ENCODE measurements around the gene IQSEC2.

The IQSEC2 gene

DNA sequence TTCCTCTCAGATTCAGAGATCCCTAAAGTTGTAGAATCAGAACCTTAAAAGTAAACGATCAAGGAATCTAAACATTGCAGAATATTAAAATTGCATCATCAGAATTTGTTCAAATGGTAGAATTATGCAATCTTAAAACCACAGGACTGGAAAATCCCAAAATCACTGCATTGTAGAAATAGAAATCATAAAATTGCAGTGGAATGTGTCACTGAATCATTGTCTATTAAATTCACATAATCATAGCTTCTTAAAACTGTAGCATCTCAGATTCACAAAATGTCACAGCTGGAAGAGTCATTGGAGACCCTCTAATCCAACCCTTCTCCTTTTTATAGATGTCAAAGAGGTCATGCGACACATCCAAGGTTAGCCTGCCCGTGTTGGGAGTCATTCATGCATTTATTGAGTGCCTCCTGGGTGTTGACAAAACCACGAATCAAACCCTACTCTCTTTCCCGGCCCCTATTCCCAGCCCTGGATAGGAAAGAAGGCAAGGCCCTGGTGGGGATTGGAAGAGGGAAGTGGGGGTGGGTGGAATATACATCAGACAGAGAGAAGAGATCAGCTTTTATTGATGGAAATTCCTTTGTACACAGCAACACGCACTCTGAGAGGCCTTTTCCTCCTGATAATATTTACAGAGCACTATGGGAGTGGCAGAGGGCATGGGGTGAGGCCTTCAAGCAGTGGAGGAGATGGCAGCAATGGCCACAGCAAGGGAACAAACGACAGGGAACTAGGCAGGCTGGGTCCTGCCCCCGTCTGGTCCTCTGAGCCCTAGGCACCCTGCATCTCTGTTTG lies 15.4 kb downstream of the IQSEC2 start:
- Mint-ChIP-seq H3K4me1 (peaks cover 37% of the 10 kb centered on the region), H3K36me3 (ENCODE audit: low read depth) (no peaks in the 10 kb centered on the region), H3K4me3 (no peak overlapping the region), H3K9me3 (no peaks in the 10 kb centered on the region), H3K27ac (no peak overlapping the region), H3K27me3 (peaks cover 1% of the 10 kb centered on the region)
- ATAC-seq (no peak), DNase-seq (no peak)

DNA sequence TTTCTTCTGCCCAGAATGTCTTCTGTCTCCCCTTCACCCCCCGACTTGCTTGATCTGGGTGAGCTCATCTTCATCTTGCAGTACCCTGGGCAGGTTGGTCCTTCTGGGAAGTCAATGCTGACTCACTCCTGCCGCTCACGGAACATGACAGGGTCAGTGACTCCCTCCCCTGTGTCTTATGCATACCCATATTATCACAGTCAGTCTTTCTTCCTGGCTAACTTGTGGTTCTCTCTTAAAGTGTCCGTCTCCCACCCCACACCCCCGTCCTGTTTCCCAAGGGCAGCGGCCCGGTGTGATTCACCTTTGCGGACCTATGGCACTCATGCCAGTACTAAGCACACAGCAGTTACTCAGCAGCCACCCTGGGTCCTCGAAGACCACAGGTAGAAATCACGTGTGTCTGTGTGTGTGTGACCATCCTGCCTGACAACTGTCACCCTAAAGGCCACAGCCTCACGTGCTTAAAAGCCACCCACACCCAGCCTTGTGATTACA lies 17.7 kb downstream of the IQSEC2 start:
- ATAC-seq (peak; percentile 97), DNase-seq (peak; percentile 59)
- H3K27me3 Mint-ChIP-seq, result peaks cover 1% of the 10 kb centered on the region
- H3K36me3 Mint-ChIP-seq (ENCODE audit: low read depth), result no peaks in the 10 kb centered on the region
- H3K4me1 Mint-ChIP-seq, result peaks cover 37% of the 10 kb centered on the region
- peak overlapping the region; percentile 88 for H3K27ac Mint-ChIP-seq
- peak overlapping the region; percentile 30 for H3K4me3 Mint-ChIP-seq
- no peaks in the 10 kb centered on the region for H3K9me3 Mint-ChIP-seq

DNA sequence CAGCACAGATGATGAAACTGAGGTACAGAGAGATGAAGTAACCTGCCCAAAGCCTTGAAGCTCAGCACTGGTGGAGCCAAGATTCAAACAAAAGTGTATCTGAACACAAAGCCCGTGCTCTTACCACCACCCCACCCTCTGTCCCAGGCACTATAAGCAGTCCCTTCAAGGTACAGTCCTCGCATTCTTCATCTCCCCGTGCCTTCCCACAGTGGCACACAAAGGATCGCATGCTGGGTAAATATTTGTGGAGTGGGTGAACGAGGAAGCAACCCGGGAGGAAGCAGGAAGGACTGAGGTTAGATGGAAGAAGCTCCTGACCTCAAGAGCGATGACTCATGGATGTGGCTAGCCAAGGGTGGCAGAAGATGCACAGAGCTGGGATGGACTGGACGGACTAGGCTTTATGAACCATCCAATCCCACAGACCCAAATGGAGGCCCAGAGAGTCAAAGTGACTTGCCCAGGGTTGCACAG lies 18.4 kb downstream of the IQSEC2 start:
- Mint-ChIP-seq H3K4me3 (no peak overlapping the region), H3K36me3 (ENCODE audit: low read depth) (no peaks in the 10 kb centered on the region), H3K4me1 (peaks cover 37% of the 10 kb centered on the region), H3K27me3 (peaks cover 1% of the 10 kb centered on the region), H3K9me3 (no peaks in the 10 kb centered on the region), H3K27ac (peak overlapping the region; percentile 88)
- DNase-seq (peak; percentile 21), ATAC-seq (peak; percentile 29)

DNA sequence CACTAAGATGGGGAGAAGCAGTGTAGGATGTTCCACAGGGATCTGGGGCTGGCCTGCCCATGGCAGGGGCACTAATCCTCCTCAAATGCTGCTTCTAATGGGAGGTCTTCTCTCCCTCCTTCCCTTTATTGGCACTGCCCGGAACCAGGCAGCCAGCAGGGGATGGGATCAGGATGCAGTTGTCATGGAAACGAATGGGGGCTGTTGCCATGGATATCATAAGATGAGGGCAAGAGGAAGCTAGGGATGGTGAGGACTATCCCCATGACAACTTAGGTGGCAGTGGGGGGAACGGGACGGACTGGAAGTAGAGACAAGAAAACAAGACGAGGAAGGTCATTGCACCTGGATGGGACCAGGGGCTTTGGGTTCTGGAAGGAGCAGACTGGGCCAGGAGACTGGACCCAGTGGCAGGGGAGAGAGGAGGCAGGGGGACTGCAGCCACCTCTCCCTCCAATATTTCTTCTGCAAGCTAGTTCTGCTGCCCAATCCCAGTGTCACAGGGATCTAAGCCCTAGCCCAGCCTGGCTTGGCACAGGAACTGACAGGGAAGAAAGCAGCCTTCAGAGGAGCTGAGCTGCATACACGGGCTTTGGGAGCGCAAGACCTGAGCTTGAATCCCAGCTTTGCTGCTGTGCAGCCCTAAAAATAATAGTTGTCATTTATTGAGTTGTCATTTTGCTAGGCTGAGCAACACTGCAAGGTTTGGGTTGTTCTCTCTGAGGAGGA lies 19.0 kb downstream of the IQSEC2 start:
- Mint-ChIP-seq H3K4me3 (no peak overlapping the region), H3K36me3 (ENCODE audit: low read depth) (no peaks in the 10 kb centered on the region), H3K9me3 (no peaks in the 10 kb centered on the region), H3K27me3 (peaks cover 1% of the 10 kb centered on the region), H3K4me1 (peaks cover 37% of the 10 kb centered on the region), H3K27ac (peak overlapping the region; percentile 88)
- DNase-seq (no peak), ATAC-seq (no peak)

DNA sequence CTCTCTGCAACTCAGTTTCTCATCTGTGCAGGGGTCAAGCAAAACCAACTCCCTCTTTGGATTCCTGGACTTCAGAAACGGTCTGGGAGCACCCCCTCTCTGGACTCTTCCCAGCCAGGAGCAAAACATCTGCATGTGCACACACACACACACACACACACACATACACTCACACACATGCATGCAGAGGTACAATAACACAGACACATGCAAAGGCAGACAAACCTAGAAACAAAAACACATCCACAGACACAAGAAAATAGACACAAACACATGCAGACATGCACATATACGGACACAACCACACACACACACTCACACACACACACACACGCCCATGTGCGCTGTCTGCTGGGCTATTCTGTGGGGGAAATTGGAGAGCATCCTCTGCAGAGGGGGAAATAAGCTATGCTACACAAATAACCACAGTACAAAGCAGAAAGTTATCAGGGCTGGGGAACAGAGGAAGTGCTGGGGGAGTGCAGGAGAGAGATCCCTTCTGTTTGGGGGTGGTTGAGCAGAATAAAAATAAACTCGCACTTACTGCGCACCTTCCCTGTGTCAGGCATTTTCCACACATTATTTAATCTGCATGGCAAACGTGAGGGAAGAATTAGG lies 19.9 kb downstream of the IQSEC2 start:
- H3K36me3 Mint-ChIP-seq (ENCODE audit: low read depth), result no peaks in the 10 kb centered on the region
- no peaks in the 10 kb centered on the region for H3K9me3 Mint-ChIP-seq
- H3K27me3 Mint-ChIP-seq, result peaks cover 1% of the 10 kb centered on the region
- peaks cover 37% of the 10 kb centered on the region for H3K4me1 Mint-ChIP-seq
- no peak overlapping the region for H3K27ac Mint-ChIP-seq
- H3K4me3 Mint-ChIP-seq, result no peak overlapping the region
- no peak for ATAC-seq
- no peak for DNase-seq

DNA sequence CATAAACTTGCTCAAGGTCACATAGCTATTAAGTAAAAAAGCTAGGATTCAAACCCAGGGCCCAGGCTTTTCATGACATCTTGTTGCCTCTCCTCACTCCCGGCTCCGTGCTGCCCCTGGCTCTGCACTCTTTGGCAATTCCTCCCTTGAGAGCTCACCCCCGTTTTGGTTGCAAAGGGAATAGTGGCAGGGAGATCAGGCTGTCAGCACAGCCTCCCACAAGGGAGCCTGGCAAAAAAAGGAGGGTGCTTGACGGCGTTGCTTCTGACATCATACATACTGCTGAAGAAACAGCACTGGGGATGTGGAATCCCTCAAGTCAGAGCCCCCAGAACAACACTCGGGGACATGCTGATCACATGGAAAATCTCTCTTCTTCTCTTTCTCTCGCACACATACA lies 20.5 kb downstream of the IQSEC2 start:
- DNase-seq, result no peak
- Mint-ChIP-seq H3K4me1 (peaks cover 37% of the 10 kb centered on the region), H3K27me3 (peaks cover 1% of the 10 kb centered on the region), H3K27ac (no peak overlapping the region), H3K4me3 (no peak overlapping the region), H3K36me3 (ENCODE audit: low read depth) (no peaks in the 10 kb centered on the region), H3K9me3 (no peaks in the 10 kb centered on the region)
- ATAC-seq, result no peak

DNA sequence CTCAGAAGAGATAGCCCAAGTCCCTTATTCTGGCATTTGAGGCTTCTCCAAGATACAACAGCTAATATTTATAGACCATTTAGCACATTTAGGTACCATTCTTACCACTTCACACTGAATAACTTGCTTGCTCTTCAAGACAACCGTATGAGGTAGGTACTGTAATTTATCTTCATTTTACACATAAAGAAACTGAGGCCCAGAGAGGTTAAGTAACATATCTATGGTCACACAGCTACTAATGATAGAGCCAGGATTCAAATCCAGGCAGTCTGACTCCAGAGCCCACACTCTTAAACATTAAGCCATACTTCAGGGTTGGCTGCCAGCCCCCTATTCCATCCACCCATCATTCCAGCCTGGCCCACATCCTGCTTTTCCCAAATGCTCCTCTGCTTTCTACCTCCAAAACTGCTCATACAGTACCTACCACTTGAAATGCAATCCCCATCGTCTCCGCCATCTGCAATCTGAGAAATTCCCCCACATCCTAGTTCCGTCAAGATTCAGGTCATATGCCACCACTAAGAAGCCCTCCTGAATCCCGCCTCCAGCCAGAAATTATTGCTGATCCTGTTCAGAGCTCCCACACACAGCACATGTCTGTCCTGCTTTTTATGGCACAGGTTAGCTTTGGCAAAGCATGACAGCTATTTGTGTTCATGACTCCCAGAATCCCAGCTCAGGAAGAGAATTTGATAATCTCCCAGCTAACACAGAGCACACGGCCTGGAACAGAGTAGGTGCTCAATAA lies 23.5 kb downstream of the IQSEC2 start:
- H3K27me3 Mint-ChIP-seq, result no peaks in the 10 kb centered on the region
- DNase-seq (no peak), ATAC-seq (no peak)
- H3K9me3 Mint-ChIP-seq, result no peaks in the 10 kb centered on the region
- no peak overlapping the region for H3K4me3 Mint-ChIP-seq
- peaks cover 16% of the 10 kb centered on the region for H3K4me1 Mint-ChIP-seq
- no peaks in the 10 kb centered on the region for H3K36me3 Mint-ChIP-seq (ENCODE audit: low read depth)
- H3K27ac Mint-ChIP-seq, result no peak overlapping the region

DNA sequence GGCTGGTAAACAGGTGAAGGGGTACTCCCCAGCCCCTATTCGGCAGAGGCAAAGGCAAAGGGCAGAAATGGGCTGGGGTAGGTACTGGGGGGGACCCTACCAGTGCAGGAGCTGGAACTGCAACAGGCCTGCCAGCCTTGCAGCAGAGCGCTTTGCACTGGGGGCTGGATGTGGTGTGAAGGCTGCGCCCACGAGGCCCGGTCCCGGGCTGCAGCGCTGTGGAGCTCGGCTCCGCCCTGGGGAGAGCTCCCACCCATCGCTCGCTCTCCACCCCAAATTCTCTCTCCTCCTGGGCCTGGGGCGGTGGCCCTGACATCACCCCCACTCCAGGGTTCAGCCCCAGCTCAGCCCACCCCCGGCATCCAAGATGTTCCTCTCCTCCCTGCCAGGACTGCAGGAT lies 24.2 kb downstream of the IQSEC2 start:
- H3K27me3 Mint-ChIP-seq, result no peaks in the 10 kb centered on the region
- no peak overlapping the region for H3K27ac Mint-ChIP-seq
- H3K4me1 Mint-ChIP-seq, result peaks cover 9% of the 10 kb centered on the region
- no peaks in the 10 kb centered on the region for H3K9me3 Mint-ChIP-seq
- DNase-seq, result no peak
- no peak overlapping the region for H3K4me3 Mint-ChIP-seq
- no peak for ATAC-seq
- H3K36me3 Mint-ChIP-seq (ENCODE audit: low read depth), result no peaks in the 10 kb centered on the region

DNA sequence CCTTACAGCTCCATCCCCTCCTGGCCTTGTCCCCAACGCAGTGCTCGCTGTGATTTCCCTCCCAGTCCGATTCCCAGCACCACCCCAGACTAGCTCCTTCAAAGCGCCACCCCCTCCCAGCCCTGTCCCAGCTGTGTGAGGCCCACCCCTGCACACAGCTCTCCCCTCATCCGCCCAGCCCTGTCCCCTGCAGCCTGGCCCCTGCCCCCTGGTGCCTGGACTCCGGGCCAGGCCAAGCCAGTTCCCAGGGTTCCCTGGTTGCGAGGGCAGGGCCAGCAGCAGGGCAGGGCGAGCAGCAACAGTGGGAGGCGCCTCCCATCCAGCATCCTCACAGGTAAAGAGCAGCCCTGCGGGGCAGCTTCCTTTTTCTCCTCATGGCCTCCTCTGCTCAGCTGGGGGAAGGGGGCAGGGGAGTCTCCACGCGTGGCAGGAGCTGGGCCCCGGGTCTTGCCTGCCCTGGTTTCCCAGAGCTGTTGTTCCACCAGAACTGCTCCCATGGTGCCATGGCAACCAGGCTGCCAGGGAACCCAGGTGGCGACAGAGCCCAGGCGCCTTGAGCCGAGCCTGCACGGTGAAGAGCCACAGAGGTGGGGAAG lies 24.8 kb downstream of the IQSEC2 start:
- no peak for DNase-seq
- Mint-ChIP-seq H3K4me1 (peaks cover 2% of the 10 kb centered on the region), H3K27ac (no peak overlapping the region), H3K36me3 (ENCODE audit: low read depth) (no peaks in the 10 kb centered on the region), H3K4me3 (no peak overlapping the region), H3K27me3 (no peaks in the 10 kb centered on the region), H3K9me3 (no peaks in the 10 kb centered on the region)
- no peak for ATAC-seq

DNA sequence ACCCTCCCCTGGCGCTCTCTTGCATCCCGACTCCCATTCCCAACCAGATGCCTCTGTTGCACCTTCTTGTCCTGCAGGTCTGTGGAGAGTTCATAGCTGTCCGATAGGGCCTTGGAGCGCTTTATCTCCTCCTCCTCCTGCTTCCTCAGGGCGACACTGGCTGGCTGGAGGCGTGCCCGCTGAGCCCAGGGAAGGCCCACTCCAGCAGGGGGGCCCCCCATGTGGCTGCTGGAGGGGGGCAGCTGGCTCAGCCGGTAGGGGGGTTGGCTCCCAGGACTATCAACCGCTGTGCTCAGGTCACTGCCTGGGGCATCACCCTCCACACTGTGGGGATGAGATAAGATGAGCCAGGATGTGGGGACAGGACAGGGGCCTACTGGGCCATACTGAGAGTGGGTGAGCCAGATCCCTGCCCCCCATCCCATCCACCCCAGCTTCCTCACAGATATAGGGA lies 25.6 kb downstream of the IQSEC2 start:
- no peak overlapping the region for H3K4me3 Mint-ChIP-seq

DNA sequence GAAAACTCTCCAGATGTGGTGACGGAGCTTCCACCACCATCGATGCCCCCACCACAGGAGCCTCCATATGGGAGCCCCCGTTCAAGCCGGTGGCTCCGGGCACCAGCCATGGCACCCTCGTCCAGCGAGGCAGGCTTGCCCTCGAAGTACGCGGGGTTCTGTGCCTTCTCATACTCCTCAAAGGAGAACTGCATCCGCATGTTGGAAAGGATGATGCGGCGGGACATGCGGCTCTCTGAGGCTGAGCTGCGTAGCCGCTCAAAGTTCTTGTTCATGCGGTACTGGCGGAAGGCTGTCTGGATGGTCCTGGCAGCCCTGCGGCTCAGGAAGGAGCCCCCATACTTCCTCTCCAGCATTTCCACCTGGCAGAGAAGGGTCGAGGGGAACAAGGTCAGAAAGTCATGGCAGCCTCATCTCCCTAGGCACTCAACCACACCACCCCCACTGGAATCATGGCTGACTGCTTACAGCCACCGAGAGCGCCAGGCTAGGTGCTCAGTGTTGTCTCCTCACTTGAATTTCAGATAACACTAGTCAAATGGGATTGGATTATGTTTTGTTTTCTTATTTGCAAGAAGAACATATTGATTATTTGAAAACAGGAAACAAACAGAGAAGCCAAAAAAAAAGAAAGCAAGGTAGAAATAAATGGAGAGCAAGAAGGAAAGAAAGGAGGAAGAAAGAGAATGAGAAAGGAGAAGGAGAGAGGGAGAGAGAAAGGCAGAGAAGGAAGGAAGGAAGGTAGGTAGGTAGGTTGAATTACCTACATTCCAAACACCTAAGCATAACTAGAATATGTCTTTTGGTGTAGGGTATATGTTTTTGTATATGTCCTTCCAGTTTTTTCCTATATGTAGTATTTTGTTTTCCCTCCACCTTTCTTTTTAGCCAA lies 26.6 kb downstream of the IQSEC2 start:
- no peak for ATAC-seq
- no peak for DNase-seq
- Mint-ChIP-seq H3K9me3 (no peaks in the 10 kb centered on the region), H3K36me3 (ENCODE audit: low read depth) (no peaks in the 10 kb centered on the region), H3K4me1 (no peaks in the 10 kb centered on the region), H3K27ac (no peak overlapping the region), H3K27me3 (no peaks in the 10 kb centered on the region), H3K4me3 (no peak overlapping the region)

More for the DNA sequence above, 25.6 kb downstream of the IQSEC2 start:
- Mint-ChIP-seq H3K4me1 (no peaks in the 10 kb centered on the region), H3K9me3 (no peaks in the 10 kb centered on the region), H3K27ac (no peak overlapping the region), H3K36me3 (ENCODE audit: low read depth) (no peaks in the 10 kb centered on the region), H3K27me3 (no peaks in the 10 kb centered on the region)
- no peak for ATAC-seq
- DNase-seq, result no peak

DNA sequence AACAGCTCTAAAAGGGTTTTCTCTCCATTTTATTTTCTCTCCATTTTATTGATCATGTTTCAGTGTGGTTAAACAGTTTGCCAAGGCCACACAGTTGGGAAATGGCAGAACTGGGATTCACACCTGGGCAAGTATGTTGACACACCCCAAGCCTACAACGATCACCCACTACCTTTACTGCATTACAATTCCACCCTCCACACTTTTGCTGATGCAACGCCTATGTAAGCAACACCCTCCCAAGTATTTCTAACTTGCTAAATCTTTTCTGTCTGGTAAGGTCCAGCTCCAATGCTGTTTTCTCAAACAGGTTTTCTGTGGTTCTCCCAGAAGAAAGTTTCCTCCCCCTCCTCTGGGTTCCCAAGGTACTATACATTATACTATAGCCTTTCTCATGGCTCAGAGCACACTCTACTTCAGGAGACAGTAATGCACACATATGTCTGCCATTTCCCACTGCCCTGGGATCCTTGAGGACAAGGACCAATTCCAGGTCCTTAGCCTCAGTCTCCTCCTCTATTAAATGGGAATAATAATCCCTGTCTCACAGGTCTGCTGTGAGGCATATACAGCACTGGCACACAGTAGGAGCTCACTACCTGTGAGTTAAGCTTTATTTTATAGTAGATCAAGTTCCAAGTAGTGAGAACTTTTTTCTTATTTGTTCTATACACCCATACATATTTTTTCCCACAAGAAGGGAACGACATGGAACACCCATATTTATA lies 27.9 kb downstream of the IQSEC2 start:
- no peaks in the 10 kb centered on the region for H3K36me3 Mint-ChIP-seq (ENCODE audit: low read depth)
- H3K4me1 Mint-ChIP-seq, result no peaks in the 10 kb centered on the region
- no peaks in the 10 kb centered on the region for H3K9me3 Mint-ChIP-seq
- no peak overlapping the region for H3K4me3 Mint-ChIP-seq
- no peak overlapping the region for H3K27ac Mint-ChIP-seq
- ATAC-seq (no peak), DNase-seq (no peak)
- no peaks in the 10 kb centered on the region for H3K27me3 Mint-ChIP-seq

DNA sequence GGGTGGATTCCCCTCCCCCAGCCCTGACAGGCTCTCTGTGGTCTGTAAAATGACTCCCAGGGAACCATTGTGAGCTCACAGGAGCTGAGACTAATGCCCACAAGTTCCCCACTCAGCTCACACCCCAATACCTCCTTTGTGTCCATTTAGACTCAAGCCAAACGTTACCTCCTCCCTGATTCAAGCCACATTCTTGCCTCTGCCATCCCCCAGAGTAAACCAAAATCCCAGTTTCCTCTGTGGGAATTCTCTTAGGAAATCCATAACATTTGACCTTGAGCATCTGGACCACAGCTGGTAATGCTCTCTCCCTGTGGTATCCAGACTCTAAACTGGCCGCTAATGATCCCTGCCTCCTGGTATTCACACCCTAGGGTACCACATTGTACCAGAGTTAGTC lies 30.1 kb downstream of the IQSEC2 start:
- Mint-ChIP-seq H3K4me1 (no peaks in the 10 kb centered on the region), H3K4me3 (no peak overlapping the region), H3K27ac (no peak overlapping the region), H3K36me3 (ENCODE audit: low read depth) (no peaks in the 10 kb centered on the region), H3K9me3 (no peaks in the 10 kb centered on the region), H3K27me3 (no peaks in the 10 kb centered on the region)
- DNase-seq (no peak), ATAC-seq (no peak)
